ENCODE results near the gene APBB2.
"Not testable (repeated sequence)": the region's sequence is repeated elsewhere in the genome, so short reads cannot be mapped to it uniquely, and the experiment has no call there.

The APBB2 gene

DNA sequence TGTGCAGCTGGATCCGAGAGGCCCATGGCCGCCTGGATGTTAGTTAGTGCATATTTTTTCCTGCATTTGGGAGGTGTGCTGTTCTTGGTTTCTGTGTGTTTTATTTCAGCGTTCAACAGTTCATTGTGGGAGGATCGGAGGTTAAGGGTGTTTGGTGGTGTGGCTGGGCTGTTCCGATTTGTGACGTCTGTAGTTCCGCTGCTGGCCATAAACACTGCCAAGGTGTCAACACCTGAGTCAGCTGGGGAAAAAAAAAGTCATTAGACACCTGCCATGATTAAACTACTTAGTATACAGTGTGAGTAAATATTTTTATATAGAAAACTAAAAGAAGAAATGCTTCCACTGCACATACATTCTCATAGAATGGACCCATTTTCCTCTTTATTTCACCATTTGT, 200.2 kb downstream of the APBB2 start:
- no peak for DNase-seq (ENCODE audit: low read depth)

DNA sequence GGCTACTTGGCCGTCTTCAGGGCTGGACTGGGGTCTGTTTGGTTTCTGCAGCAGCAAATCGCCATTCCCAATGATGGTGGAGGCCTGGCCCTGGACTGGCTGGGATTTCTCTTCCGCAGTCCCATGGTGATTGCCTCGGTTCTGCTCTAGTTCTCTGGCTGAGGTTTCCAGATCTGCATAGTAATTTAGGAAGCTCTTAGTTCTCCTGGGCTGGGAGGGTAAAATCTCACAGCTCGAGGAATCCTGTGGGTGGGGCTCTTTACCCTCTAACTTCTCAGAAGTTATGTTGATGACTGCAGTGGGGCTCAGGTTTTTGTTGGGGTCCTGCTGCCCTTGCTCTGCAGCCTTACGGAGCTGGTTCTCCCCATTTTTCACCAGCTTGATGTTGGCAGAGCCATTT, 200.6 kb downstream of the APBB2 start:
- DNase-seq (ENCODE audit: low read depth), result no peak

GRCh38 chr4:41012911-41013310, 201.4 kb downstream of the APBB2 start:
- DNase-seq (ENCODE audit: low read depth), result no peak

DNA sequence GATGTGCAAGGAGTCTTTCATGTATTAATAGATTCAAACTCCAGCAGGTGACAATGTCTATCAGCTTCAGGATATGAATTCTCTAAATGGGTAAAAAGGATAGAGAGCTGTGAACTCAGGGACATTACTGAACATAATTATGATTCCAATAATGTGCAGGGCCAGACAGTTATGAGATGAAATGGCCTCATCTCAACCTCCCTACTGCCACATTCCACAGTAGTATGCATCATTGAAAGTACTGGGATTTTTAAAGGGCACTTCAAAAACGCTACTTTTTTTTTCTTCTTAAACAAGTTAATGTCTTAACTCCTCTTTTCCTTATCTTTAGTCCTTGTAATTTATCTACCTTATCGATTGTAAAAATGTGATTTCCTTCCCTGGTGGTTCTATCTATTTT, 202.0 kb downstream of the APBB2 start:
- DNase-seq (ENCODE audit: low read depth), result no peak

GRCh38 chr4:41009411-41009810, 204.9 kb downstream of the APBB2 start:
- DNase-seq (ENCODE audit: low read depth), result no peak

DNA sequence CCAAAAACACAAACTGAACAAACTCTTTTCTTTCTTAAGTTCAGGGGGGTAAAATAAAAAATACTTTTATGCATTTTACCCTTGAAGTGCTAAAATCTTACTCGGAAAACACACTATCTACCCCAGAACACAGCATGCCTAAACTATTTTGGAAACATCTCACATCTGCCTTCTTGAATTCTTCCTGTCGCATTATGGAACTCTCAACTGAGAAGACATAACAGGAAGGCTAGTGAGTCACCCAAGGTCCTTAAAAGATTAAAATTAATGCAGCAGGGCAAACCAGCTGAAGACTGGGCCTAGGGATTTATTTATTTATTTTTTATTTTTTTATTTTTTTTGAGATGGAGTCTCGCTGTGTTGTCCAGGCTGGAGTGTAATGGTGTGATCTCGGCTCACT, 208.2 kb downstream of the APBB2 start:
- no peak for DNase-seq (ENCODE audit: low read depth)

DNA sequence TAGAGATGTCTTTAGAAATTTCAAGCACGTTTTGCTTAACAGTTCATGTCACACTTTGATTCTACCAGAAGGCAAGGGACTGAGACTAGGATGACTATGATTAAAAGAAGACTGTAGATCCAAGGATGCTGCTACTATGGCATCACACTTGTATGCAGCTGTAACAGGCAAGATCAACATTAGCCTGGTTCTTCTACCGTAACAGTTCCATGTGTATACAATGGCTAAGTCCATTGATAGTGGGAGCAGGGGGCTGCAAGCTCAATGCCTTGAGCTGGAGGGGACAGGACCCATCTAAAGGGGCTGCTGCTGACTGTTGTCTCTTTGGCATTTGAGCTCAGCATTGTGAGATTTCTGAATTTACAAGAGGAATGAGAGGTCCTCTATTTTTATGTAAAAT, 212.0 kb downstream of the APBB2 start:
- DNase-seq (ENCODE audit: low read depth), result no peak

- DNase-seq (ENCODE audit: low read depth), result no peak
These were observed 214.0 kb downstream of the APBB2 start for GRCh38 chr4:41000356-41000755.

DNA sequence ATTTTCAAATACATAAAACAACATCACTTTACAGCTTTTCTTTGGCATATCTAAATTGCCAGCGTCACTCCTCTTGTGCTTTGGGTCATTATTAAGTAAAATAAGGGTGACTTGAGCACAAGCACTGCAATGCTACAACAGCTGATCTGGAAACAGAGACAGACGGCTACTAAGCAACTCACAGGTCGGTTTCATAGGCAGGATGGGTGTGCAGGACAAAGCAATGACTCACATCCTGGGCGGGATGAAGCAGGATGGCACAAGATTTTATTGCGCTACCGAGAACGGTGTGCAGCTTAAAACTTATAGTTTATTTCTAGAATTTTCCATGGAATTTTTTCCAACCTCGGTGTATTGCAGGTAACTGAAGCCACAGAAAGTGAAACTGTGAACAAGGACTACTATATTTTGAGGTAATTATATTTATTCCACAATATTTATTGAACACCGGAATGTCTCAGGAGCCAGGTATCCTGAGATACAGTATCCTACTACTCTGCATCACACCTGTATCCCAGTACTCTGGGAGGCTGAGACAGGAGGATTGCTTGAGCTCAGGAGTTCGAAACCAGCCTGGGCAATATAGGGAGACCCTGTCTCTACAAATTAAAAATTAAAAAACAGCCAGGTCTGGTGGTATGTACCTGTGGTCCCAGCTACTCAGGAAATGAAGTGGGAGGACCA, 215.5 kb downstream of the APBB2 start:
- DNase-seq (ENCODE audit: low read depth), result no peak

- DNase-seq (ENCODE audit: low read depth), result no peak
These were observed 218.5 kb downstream of the APBB2 start for GRCh38 chr4:40995850-40996249.

DNA sequence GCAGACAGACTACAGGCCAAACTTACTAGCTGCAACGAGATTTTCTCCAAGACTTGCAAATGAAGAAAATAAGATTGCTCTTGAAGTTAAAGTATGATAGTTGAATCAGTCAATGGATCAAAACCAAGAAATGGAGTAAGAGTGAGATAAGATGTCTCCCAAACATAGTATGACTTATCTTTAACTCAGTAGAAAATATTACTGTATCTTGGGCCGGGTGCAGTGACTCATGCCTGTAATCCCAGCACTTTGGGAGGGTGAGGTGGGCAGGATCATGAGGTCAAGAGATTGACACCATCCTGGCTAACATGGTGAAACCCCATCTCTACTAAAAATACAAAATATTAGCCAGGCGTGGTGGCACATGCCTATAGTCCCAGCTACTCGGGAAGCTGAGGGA, 220.0 kb downstream of the APBB2 start:
- DNase-seq (ENCODE audit: low read depth), result not testable (repeated sequence)

- not testable (repeated sequence) for DNase-seq (ENCODE audit: low read depth)
These were observed 221.0 kb downstream of the APBB2 start for GRCh38 chr4:40993296-40993693.

- no peak for DNase-seq (ENCODE audit: low read depth)
These were observed 221.7 kb downstream of the APBB2 start for GRCh38 chr4:40992472-40993295.

- no peak for DNase-seq (ENCODE audit: low read depth)
These were observed 222.4 kb downstream of the APBB2 start for GRCh38 chr4:40991908-40992307.

DNA sequence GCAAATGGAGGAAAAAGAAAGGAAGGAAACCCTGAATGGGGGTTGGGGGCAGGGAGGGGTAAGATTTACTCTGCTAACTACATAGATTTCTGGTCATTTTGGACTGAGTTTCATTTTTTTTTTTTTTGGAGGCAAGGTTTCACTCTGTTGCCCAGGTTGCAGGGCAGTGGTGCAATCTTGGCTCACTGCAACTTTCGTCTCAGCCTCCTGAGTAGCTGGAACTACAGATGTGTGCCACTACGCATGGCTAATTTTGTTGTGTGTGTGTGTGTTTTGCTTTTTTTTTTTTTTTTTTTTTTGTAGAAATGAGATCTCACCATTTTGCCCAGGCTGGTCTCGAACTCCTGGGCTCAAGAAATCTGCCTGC, 223.5 kb downstream of the APBB2 start:
- DNase-seq (ENCODE audit: low read depth), result no peak

DNA sequence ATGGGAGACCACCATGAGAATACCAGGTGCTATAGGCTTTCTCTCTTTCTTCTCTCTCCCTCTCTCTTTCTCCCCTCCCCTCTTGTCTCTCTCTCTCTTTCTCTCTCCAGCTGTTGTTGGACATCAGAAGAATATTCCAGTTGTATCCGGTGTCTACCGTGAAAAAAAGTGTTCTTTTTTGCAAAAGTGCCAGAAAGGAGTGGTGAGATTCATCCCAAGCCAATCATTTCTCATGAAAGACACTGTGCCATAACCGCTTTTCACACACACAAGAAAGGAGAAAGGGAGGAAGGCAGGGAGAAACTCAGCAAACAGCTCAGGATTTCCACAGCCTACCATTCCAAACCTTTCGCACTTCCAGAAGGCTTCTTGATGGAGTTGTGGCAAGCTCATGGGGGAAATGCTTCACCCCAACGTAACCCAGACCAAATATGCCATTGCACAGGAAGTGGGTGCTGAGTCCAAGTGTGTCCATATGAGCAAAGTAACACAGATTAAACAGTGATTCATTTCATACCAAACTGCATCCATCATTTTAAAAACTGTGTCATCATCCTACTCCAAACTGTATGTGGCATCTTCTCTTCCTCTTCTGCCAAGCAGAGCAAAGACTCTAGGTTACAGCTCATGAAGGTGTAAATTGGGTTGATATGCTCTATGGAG, 224.0 kb downstream of the APBB2 start:
- DNase-seq (ENCODE audit: low read depth), result no peak

- DNase-seq (ENCODE audit: low read depth), result no peak
These were observed 227.2 kb downstream of the APBB2 start for GRCh38 chr4:40987151-40987550.

- no peak for DNase-seq (ENCODE audit: low read depth)
These were observed 228.0 kb downstream of the APBB2 start for GRCh38 chr4:40986375-40986774.

DNA sequence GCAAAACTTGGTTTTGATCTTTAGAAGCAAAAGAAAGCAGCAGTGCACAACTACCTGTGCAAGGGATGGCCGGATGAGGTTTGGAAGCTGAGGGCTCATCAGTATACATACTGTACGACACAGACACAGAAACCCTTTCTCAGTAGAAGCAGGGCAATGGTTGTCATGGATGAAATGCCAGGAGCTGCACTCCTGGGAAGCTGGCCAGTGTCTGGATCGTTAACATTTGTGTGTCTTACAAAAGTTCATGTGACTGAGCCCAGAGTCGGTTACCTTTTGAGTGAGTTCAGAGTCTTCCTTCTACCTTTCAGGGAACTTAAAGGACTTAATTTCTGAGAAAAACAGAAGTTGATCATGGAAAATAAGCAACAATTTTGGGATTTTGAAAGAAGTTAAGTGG, 230.3 kb downstream of the APBB2 start:
- DNase-seq (ENCODE audit: low read depth), result no peak

DNA sequence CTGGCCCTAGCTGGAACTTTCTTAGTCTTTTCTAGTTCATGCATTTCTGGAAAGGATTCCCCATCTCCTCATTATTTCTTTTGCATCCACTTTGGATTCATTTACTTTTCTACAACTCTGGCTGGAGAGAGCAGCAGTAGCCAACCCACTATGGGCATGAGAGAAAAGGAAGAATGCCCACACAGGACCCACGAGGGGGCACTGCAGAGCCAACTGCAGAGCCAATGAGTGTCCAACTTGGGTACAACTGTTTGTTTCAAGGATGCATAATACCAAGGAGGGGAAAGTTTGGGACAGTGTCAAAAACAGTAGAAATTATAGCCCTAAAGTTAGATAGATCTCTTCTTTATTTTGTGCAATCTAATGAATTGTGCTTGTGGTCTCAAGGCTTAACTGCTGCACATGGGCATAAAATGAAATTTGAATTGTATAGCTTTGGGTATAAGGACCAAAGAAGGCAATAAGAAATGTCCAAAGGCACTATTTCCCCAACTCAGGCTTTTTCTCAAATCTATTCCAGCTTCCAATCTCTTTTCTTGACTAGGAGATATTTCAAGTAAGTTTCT, 233.9 kb downstream of the APBB2 start:
- no peak for DNase-seq (ENCODE audit: low read depth)

DNA sequence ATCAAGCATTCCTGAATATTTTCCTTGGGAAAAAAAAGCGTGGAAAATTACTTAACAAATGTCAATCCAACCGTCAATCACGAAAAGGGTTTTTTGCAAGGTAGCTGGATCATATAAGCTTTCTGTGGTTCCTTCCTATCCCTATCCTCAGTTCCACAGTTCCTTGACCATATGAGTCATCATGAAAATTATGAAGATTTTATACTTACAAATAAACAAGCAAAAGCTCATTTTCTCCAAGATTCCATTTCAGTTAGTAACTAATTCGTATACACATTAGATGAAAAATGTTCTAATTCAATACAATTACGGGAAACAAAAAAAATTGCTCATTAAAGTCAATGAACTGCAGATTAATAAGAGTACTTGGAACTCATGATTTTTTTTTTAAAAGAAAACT, 235.8 kb downstream of the APBB2 start:
- no peak for DNase-seq (ENCODE audit: low read depth)

GRCh38 chr4:40976343-40976742, 238.0 kb downstream of the APBB2 start:
- DNase-seq (ENCODE audit: low read depth), result peak; percentile 7

GRCh38 chr4:40972722-40973121, 241.6 kb downstream of the APBB2 start:
- no peak for DNase-seq (ENCODE audit: low read depth)

Data from activated T-cell treated with anti-CD3 and anti-CD28 coated beads for 24 hours (primary cell).